SK-N-SH (cell line): ENCODE data around the gene OST4. TPM values are rescaled to one million over a fixed set of nuclear protein-coding genes. Genes with fewer than 3 reads are reported as not detected.

Experiments
- CTCF ChIA-PET: fragments of 300-600, 350-600 bp; formaldehyde crosslinking; extraction: SDS; loops from one replicate; lab custom pipeline; 2021; lab: Yijun Ruan, JAX
- POLR2A ChIA-PET: fragments of 350-600 bp; sonication (Branson Sonifier 250); formaldehyde crosslinking; extraction: SDS; loops from one replicate; lab custom pipeline; 2020; ENCODE audit warnings: antibody characterized with exemption, inconsistent platforms; lab: Yijun Ruan, JAX
- DNase-seq: peaks from one replicate; pipeline ENCODE4 v3.0.0; 2012
- H2AFZ ChIP-seq: fragments of 200-600 bp; sonication (generic); 2 replicates; pipeline ENCODE4 v1.8.1; 2016; ENCODE audit warnings: antibody characterized with exemption, mild to moderate bottlenecking, low read depth
- H3F3A ChIP-seq: fragments of 200-600 bp; sonication (generic); replicated peaks from 2 replicates; pipeline ENCODE3; 2016; ENCODE audit warnings: antibody characterized with exemption, mild to moderate bottlenecking; ENCODE audit not compliant: insufficient read depth
- H3K27ac ChIP-seq, 2 experiments: fragments of 200-500 bp in 1 of 2; fragments of 200-600 bp in 1 of 2; sonication (Bioruptor generic) in 1 of 2; sonication (generic), shearing (Covaris generic) in 1 of 2; 2 replicates each; pipeline versions ENCODE4 v1.5.1 to v1.6.1; 2014 to 2016; ENCODE audit warnings: low read depth in 2 of 2, inconsistent platforms in 1 of 2, low read length in 1 of 2, mild to moderate bottlenecking in 1 of 2, mixed read lengths in 1 of 2
- H3K27me3 ChIP-seq: fragments of 200-600 bp; sonication (generic), shearing (Covaris generic); 2 replicates; pipeline ENCODE4 v1.6.1; 2016; ENCODE audit warnings: mixed run types; ENCODE audit not compliant: insufficient read depth
- H3K36me3 ChIP-seq, 2 experiments: fragments of 200-500 bp in 1 of 2; fragments of 200-600 bp in 1 of 2; sonication (Bioruptor generic) in 1 of 2; sonication (generic) in 1 of 2; replicated peaks in 1 of 2; 2 replicates each; pipeline versions ENCODE3 to v1.5.1; 2014 to 2016; ENCODE audit warnings: low read length in 1 of 2, mild to moderate bottlenecking in 1 of 2; ENCODE audit not compliant: insufficient read depth in 2 of 2, control insufficient read depth in 1 of 2
- H3K4me1 ChIP-seq, 2 experiments: fragments of 200-500 bp in 1 of 2; fragments of 200-600 bp in 1 of 2; sonication (Bioruptor generic) in 1 of 2; sonication (generic), shearing (Covaris generic) in 1 of 2; 2 replicates each; pipeline versions ENCODE4 v1.5.1 to v1.6.1; 2014 to 2016; ENCODE audit warnings: low read depth in 1 of 2, low read length in 1 of 2, mixed run types in 1 of 2; ENCODE audit not compliant: insufficient read depth in 2 of 2, control insufficient read depth in 1 of 2
- H3K4me2 ChIP-seq: fragments of 200-600 bp; sonication (generic), shearing (Covaris generic); 2 replicates; pipeline ENCODE4 v1.6.1; 2017; ENCODE audit warnings: mixed run types
- H3K4me3 ChIP-seq, 2 experiments: fragments of 200-500 bp in 1 of 2; fragments of 200-600 bp in 1 of 2; sonication (Bioruptor generic) in 1 of 2; sonication (generic), shearing (Covaris generic) in 1 of 2; 2 replicates each; pipeline versions ENCODE4 v1.5.1 to v1.8.1; 2014 to 2016; ENCODE audit warnings: low read depth in 2 of 2, inconsistent platforms in 1 of 2, low read length in 1 of 2, mild to moderate bottlenecking in 1 of 2, mixed read lengths in 1 of 2, moderate library complexity in 1 of 2
- H3K79me2 ChIP-seq: fragments of 200-600 bp; sonication (generic); 2 replicates; pipeline ENCODE4 v1.8.1; 2017; ENCODE audit warnings: mild to moderate bottlenecking; ENCODE audit not compliant: insufficient read depth
- H3K9ac ChIP-seq: fragments of 200-600 bp; sonication (generic); 2 replicates; pipeline ENCODE4 v1.6.1; 2017; ENCODE audit warnings: mixed run types
- H3K9me2 ChIP-seq: fragments of 200-600 bp; sonication (generic); 2 replicates; pipeline ENCODE4 v1.6.1; 2017; ENCODE audit warnings: mixed run types
- H3K9me3 ChIP-seq: fragments of 200-600 bp; sonication (generic); 2 replicates; pipeline ENCODE4 v1.6.1; 2017; ENCODE audit warnings: mixed run types, mild to moderate bottlenecking, moderate library complexity
- H4K20me1 ChIP-seq: fragments of 200-600 bp; sonication (generic); 2 replicates; pipeline ENCODE4 v1.6.1; 2017; ENCODE audit warnings: mild to moderate bottlenecking, mixed run types; ENCODE audit not compliant: insufficient read depth
- EP300 ChIP-seq, 2 experiments: IDR thresholded peaks; 2 replicates each; pipeline versions ENCODE4 v1.4.0 to v1.6.1; 2012; ENCODE audit warnings: borderline replicate concordance in 1 of 2, low read depth in 1 of 2, low read length in 1 of 2
- FOSL2 ChIP-seq: IDR thresholded peaks from 2 replicates; pipeline ENCODE4 v1.4.0; 2012; ENCODE audit warnings: low read depth, mild to moderate bottlenecking, moderate library complexity, borderline replicate concordance
- GATA2 ChIP-seq: sonication (generic); formaldehyde crosslinking; IDR thresholded peaks from 2 replicates; pipeline ENCODE4 v1.5.0; 2020; ENCODE audit warnings: mild to moderate bottlenecking, missing genetic modification reagents
- MEF2A ChIP-seq: IDR thresholded peaks from 2 replicates; pipeline ENCODE4 v1.4.0; 2012; ENCODE audit warnings: low read depth, borderline replicate concordance
- MXI1 ChIP-seq: IDR thresholded peaks from 2 replicates; pipeline ENCODE4 v1.6.1; 2012; ENCODE audit warnings: mild to moderate bottlenecking, low read depth, low read length, improper control_type of control experiment
- RFX5 ChIP-seq: IDR thresholded peaks from 2 replicates; pipeline ENCODE4 v1.6.1; 2012; ENCODE audit warnings: mild to moderate bottlenecking, improper control_type of control experiment, low read length
- RXRA ChIP-seq: IDR thresholded peaks from 2 replicates; pipeline ENCODE4 v1.4.0; 2012; ENCODE audit warnings: low read depth, mild to moderate bottlenecking, borderline replicate concordance
- SIN3A ChIP-seq: IDR thresholded peaks from 2 replicates; pipeline ENCODE4 v1.6.1; 2012; ENCODE audit warnings: low read depth, mild to moderate bottlenecking, low read length, moderate library complexity, borderline replicate concordance
- WGBS: methylation state at CpG from one replicate; pipeline ENCODE4 v1.1.6; 2017; ENCODE audit warnings: low lambda C conversion rate; 5-methylcytosine and 5-hydroxymethylcytosine counted together
- polyA plus RNA-seq, 3 experiments: library from polyadenylated mRNA; depleted of rRNA; stranded (reverse); fragments of >200 nt; gene quantifications; 2 replicates each; pipeline ENCODE4 v1.2.3, GENCODE V29; 2012
- TF ChIP-seq, protein P1 (sequence below): fragments of 200-600 bp; sonication (generic); IDR thresholded peaks from 2 replicates; pipeline ENCODE4 v1.6.1; 2017; ENCODE audit warnings: antibody characterized with exemption, mild to moderate bottlenecking, moderate library complexity
- TF ChIP-seq, protein P2 (sequence below): fragments of 150-350 bp; IDR thresholded peaks from 2 replicates; pipeline ENCODE4 v1.6.1; 2016; ENCODE audit warnings: mild to moderate bottlenecking, low read depth, low read length
- TF ChIP-seq, protein P3 (sequence below): IDR thresholded peaks from 2 replicates; pipeline ENCODE4 v1.6.1; 2012; ENCODE audit warnings: mild to moderate bottlenecking, low read depth, low read length, moderate library complexity

OST4 gene
- polyA plus RNA-seq, 1 of the 3 experiments (the other 2 are of a cell fraction) = 1,851 TPM

DNA sequence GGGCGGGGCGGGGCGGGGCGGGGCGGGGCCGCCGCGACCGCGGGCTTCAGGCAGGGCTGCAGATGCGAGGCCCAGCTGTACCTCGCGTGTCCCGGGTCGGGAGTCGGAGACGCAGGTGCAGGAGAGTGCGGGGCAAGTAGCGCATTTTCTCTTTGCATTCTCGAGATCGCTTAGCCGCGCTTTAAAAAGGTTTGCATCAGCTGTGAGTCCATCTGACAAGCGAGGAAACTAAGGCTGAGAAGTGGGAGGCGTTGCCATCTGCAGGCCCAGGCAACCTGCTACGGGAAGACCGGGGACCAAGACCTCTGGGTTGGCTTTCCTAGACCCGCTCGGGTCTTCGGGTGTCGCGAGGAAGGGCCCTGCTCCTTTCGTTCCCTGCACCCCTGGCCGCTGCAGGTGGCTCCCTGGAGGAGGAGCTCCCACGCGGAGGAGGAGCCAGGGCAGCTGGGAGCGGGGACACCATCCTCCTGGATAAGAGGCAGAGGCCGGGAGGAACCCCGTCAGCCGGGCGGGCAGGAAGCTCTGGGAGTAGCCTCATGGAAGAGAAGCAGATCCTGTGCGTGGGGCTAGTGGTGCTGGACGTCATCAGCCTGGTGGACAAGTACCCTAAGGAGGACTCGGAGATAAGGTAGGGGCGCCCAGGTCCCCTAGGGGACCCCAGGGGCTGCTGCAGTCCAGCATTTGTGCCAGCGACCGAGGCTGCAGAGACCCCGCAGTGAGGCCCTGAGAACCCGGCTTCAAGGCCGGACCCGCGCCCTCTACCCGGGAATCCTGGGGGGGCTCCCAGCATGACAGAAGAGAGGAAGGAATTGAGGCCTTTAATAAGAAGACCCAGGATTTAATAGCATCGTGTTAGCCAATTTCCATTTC lies 15.5 kb upstream of the OST4 start, which contains the start of gene KHK:
TSS of gene KHK (plus strand) at position 49 of the 870 bp plus-strand sequence. CDS start at position 537, 488 bp downstream.
- Histone ChIP-seq H2AFZ (peak within 1 kb of the TSS; percentile 74; the same call in 1 of the 2 replicates), H3K4me2 (peak within 1 kb of the TSS; percentile 89), H3K9ac (peak within 1 kb of the TSS; percentile 61), H4K20me1 (peaks cover 10% of the 10 kb centered on the region; the same call in 1 of the 2 replicates), H3K4me3 (peak within 1 kb of the TSS; percentile 65 to 75), H3K79me2 (peaks cover under 1% of the 10 kb centered on the region; the same call in 1 of the 2 replicates), H3F3A (peaks cover 7% of the 10 kb centered on the region), H3K27ac (peak within 1 kb of the TSS; percentile 37 to 89; a peak in 3 of 4 replicates), H3K9me2 (no peaks in the 10 kb centered on the region), H3K27me3 (no peaks in the 10 kb centered on the region), H3K36me3 (peaks cover 4 to 31% of the 10 kb centered on the region in 2 experiments), H3K4me1 (peaks cover 6 to 38% of the 10 kb centered on the region in 2 experiments; a peak in 3 of 4 replicates), H3K9me3 (no peaks in the 10 kb centered on the region)
- 20% methylated on average over 34 of the region's 54 CpGs for WGBS
- peak; percentile 90 for DNase-seq
- no peak for TF ChIP-seq SIN3A
- TF ChIP-seq, protein P1, sequence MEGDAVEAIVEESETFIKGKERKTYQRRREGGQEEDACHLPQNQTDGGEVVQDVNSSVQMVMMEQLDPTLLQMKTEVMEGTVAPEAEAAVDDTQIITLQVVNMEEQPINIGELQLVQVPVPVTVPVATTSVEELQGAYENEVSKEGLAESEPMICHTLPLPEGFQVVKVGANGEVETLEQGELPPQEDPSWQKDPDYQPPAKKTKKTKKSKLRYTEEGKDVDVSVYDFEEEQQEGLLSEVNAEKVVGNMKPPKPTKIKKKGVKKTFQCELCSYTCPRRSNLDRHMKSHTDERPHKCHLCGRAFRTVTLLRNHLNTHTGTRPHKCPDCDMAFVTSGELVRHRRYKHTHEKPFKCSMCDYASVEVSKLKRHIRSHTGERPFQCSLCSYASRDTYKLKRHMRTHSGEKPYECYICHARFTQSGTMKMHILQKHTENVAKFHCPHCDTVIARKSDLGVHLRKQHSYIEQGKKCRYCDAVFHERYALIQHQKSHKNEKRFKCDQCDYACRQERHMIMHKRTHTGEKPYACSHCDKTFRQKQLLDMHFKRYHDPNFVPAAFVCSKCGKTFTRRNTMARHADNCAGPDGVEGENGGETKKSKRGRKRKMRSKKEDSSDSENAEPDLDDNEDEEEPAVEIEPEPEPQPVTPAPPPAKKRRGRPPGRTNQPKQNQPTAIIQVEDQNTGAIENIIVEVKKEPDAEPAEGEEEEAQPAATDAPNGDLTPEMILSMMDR = no peak
- TF ChIP-seq MXI1 = peak; percentile 59
- TF ChIP-seq, protein P2, sequence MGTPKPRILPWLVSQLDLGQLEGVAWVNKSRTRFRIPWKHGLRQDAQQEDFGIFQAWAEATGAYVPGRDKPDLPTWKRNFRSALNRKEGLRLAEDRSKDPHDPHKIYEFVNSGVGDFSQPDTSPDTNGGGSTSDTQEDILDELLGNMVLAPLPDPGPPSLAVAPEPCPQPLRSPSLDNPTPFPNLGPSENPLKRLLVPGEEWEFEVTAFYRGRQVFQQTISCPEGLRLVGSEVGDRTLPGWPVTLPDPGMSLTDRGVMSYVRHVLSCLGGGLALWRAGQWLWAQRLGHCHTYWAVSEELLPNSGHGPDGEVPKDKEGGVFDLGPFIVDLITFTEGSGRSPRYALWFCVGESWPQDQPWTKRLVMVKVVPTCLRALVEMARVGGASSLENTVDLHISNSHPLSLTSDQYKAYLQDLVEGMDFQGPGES = no peak
- TF ChIP-seq RFX5 = no peak
- TF ChIP-seq FOSL2 = no peak
- TF ChIP-seq GATA2 (CRISPR knock-in tag) = no peak
- TF ChIP-seq RXRA = no peak
- POLR2A ChIA-PET = interaction anchor here (0.7 to 4.8 kb wide), 18 partner anchors 8 to 238 kb away, joined by 3 to 36 read pairs (median 4); partner anchors contain the start of genes ABHD1, AGBL5, EMILIN1 and OST4
- CTCF ChIA-PET = interaction anchor here (0.6 to 14.6 kb wide), 32 partner anchors 8 to 289 kb away, joined by 3 to 227 read pairs (median 4); partner anchors contain the start of genes ABHD1, AGBL5, OST4 and TMEM214

DNA sequence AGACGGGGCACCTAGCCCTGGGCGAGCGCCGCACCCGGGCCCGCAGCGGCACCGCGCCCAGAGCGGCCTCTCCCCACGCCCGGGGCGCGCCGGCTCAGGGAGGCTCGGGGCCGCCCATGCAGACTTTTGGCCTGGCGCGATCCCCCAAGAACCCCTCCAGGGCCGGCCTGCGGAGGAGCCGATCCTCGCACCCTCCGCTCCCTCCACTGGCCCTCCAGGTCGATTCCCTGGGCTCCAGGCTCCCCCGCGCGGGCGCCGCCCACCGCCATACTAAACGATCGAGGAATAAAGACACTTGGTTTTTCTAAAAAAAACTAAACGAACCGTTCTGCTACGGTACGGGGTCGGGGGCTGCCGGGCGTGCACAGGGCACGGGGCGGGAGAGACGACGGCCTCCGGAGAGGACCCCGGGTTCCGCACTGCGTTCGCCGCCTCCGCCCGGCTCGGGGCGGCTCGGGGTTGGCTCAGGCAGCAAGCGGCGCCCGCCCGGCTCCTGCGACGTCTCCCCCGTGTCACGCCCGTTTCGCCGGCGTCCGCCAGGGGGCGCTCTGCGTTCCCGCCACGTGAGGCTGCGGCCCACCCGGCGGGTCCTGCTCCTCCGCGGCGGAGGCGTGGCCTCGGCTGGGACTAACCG lies 14.8 kb upstream of the OST4 start:
- Histone ChIP-seq H3K79me2 (peaks cover 6% of the 10 kb centered on the region), H3K36me3 (peaks cover 8 to 38% of the 10 kb centered on the region in 2 experiments), H3K4me1 (peaks cover 9 to 46% of the 10 kb centered on the region in 2 experiments; a peak in 3 of 4 replicates), H4K20me1 (peaks cover 16% of the 10 kb centered on the region; the same call in 1 of the 2 replicates), H3K9me3 (no peaks in the 10 kb centered on the region), H3K4me3 (peak overlapping the region; percentile 65 to 75), H3K9ac (peak overlapping the region; percentile 61), H3K9me2 (no peaks in the 10 kb centered on the region), H3F3A (peaks cover 7% of the 10 kb centered on the region), H3K27me3 (no peaks in the 10 kb centered on the region), H3K27ac (peak overlapping the region; percentile 37 to 89; a peak in 3 of 4 replicates), H3K4me2 (peak overlapping the region; percentile 89), H2AFZ (peak overlapping the region; percentile 74; the same call in 1 of the 2 replicates)
- peak; percentile 100 for DNase-seq
- ChIA-PET CTCF (interaction anchor here (0.7 to 14.6 kb wide), 31 partner anchors 9 to 283 kb away, joined by 3 to 227 read pairs (median 6); partner anchors contain the start of genes ABHD1, AGBL5, OST4 and TMEM214), POLR2A (interaction anchor here (0.7 to 6.7 kb wide), 13 partner anchors 8 to 196 kb away, joined by 3 to 63 read pairs (median 5); partner anchors contain the start of genes ABHD1, AGBL5, EMILIN1 and OST4)
- 2% methylated on average over 41 of the region's 81 CpGs for WGBS
- TF ChIP-seq, protein P3, sequence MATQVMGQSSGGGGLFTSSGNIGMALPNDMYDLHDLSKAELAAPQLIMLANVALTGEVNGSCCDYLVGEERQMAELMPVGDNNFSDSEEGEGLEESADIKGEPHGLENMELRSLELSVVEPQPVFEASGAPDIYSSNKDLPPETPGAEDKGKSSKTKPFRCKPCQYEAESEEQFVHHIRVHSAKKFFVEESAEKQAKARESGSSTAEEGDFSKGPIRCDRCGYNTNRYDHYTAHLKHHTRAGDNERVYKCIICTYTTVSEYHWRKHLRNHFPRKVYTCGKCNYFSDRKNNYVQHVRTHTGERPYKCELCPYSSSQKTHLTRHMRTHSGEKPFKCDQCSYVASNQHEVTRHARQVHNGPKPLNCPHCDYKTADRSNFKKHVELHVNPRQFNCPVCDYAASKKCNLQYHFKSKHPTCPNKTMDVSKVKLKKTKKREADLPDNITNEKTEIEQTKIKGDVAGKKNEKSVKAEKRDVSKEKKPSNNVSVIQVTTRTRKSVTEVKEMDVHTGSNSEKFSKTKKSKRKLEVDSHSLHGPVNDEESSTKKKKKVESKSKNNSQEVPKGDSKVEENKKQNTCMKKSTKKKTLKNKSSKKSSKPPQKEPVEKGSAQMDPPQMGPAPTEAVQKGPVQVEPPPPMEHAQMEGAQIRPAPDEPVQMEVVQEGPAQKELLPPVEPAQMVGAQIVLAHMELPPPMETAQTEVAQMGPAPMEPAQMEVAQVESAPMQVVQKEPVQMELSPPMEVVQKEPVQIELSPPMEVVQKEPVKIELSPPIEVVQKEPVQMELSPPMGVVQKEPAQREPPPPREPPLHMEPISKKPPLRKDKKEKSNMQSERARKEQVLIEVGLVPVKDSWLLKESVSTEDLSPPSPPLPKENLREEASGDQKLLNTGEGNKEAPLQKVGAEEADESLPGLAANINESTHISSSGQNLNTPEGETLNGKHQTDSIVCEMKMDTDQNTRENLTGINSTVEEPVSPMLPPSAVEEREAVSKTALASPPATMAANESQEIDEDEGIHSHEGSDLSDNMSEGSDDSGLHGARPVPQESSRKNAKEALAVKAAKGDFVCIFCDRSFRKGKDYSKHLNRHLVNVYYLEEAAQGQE = 0 out of 2 replicates have a peak, but pooled peaks have one; percentile 50
- TF ChIP-seq RFX5 (no peak), EP300 (IDR thresholded peaks at IDR 0.05; ENCODE audit: borderline replicate concordance in 1 of 2, low read depth in 1 of 2, low read length in 1 of 2) (peak in 1 of 2 experiments; percentile 42; a peak in 1 of 4 replicates), MEF2A (no peak)
- TF ChIP-seq, protein P1 = peak; percentile 69
